GM10266 (cell line): ENCODE measurements around the gene RNASE13.
A peak's percentile ranks its signal among the peaks of the same experiment; 100 is the strongest.

Experiments used
- DNase-seq: peaks from one replicate; pipeline ENCODE4 v3.0.0; 2012; ENCODE audit errors: extremely low spot score
- CTCF ChIP-seq: IDR thresholded peaks from 2 replicates; pipeline ENCODE4 v1.5.1; 2012; ENCODE audit warnings: mild to moderate bottlenecking, low read depth; ENCODE audit not compliant: control insufficient read depth, insufficient read depth; ENCODE audit errors: missing control alignments

RNASE13 gene

DNA sequence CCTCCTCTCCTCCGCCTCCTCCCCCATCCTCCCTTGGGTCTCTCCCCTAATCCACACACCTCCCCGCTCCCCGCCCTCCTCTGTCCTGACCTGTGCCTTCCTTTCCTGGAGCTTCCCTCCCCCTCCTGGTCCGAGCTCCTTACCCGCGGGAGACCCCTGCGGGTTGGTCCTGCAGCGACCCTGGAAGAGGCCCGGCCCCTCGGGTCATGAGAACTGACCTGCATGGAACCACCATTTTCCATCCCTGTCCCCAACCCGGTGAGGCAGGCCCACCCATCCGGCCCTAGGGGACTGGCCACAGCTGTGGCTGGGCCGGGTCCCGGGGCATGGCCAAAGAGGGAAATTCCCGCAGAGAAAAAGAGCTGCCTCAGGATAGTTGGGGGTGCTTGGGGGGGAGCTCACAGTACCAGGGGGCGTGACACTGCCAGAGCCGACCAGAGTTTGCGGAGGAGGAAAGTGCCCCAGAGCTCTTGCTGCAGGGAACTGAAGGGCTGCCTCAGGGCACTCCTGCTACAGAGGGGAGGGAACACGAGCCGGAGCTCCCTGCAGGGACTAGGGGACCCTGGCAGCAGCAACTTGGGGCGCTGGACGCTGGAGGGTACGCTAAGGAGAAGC, 36.1 kb upstream of the RNASE13 start:
- no peak for TF ChIP-seq CTCF
- DNase-seq: peak; percentile 68

DNA sequence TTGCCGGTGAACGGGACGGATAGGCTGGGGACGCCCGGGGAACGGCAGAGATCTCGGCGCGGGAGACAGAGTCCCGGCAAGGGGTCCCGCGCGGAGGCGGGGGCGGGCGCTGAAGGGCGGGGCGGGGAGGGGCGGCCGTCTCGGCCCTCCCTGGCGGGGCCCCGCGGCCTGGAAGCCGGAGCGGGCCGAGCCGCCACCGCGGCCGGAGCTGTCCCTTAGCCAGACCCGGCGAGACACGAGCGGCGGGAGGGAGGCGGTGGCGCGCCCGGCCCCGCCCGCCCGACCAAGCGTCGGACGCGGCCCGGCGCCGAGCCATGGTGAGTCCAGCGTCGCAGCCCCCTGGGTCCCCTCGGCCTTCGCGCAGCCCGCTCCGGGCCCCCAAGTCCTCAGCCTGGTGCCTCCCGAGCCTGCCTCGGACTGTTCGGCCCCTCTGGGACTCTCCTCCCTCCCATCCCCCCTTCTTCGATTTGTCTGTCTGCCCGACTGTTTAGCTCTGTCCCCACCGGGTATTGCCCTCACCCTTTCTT, 35.5 kb upstream of the RNASE13 start, which contains the start of gene ARHGEF40:
Gene ARHGEF40, plus strand, starts transcription at position 222 of the 527 bp plus-strand sequence. Its CDS starts 93 bp downstream, at position 315.
- no peak for TF ChIP-seq CTCF
- peak; percentile 53 for DNase-seq

- peak; percentile 26 for DNase-seq
- TF ChIP-seq CTCF: no peak
These were observed 34.9 kb upstream of the RNASE13 start for GRCh38 chr14:21069388-21070082.

GRCh38 chr14:21068521-21069387, 34.1 kb upstream of the RNASE13 start:
- DNase-seq: peak; percentile 79
- TF ChIP-seq CTCF: peak; percentile 69

GRCh38 chr14:21066882-21067502, 32.4 kb upstream of the RNASE13 start:
- TF ChIP-seq CTCF: peak; percentile 44
- peak; percentile 49 for DNase-seq

DNA sequence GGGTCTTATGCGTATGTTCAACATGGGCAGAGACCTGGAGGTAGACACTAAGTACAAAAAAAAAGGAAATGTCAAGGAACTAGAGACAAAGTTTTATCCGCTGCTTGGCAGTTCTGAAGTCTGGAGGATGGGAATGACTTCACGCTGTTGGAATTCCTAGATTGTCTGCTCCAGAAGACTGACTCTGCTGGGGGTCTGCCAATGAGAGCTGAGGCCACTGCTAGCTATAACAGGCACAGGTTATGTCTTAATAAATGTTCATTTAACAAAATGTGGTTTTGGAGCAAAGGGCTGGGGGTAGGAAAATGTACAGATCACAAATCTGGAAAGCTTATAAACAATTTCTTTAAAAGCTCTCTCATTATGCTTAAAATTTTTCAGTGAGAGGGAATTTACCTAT, 28.9 kb upstream of the RNASE13 start:
- no peak for DNase-seq
- TF ChIP-seq CTCF: no peak
